GM11168 (cell line): ENCODE results near the gene SMIM9.

Experiments
- in situ Hi-C: fragments of 300-500 bp; cut with MboI; formaldehyde crosslinking; loops from one replicate; pipeline ENCODE4 v1.12.0; 2022; ENCODE audit warnings: low sequenced_read_pairs; ENCODE audit not compliant: unreplicated experiment

The SMIM9 gene

GRCh38 chrX:154785716-154786115 is 48.7 kb downstream of the SMIM9 start:
- in situ Hi-C loops, result no loop called here

- in situ Hi-C loops, result no loop called here
Measured at GRCh38 chrX:154784149-154784995, 50.1 kb downstream of the SMIM9 start.

DNA sequence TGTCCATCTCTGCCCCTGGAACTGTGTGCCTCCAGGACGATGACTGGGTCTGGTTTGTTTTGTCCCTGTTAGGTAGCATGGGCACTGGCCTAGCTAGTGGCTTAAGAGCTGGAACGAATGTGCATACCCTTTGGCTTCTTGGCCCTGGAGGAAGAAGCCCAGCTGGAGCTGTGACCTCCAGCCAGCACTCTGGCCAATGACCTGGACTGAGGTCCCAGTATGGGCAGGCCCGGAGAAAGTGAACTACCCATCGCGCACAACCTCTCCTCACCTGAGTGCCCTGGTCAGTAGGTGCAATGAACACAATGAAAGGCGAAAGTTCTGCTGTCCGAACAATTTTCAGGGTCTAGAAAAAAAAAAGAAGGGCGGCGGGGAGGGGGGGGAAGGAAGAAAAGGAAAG is 53.5 kb downstream of the SMIM9 start:
- in situ Hi-C loops, result no loop called here

GRCh38 chrX:154779261-154779660 is 55.2 kb downstream of the SMIM9 start:
- in situ Hi-C loops, result no loop called here

- in situ Hi-C loops, result no loop called here
Measured at GRCh38 chrX:154776753-154777152, 57.7 kb downstream of the SMIM9 start.

GRCh38 chrX:154775419-154776349 is 58.8 kb downstream of the SMIM9 start:
- in situ Hi-C loops, result no loop called here

DNA sequence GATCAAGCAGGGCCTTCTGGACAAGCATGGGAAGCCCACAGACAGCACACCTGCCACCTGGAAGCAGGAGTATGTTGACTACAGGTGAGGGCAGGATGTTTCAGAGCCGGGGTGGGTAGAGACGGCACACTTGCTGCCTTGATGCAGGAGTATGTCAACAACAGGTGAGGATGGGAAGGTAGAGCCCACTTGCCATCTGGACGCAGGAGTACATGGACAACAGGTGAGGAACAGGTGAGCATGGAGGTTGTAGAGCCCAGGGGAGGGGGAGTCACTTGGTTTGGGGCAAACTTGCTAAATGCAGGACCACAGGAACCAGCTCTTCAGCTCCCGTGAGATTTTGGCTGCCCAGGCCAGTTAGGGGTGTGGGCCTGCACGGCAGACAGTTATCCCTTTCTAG is 59.8 kb downstream of the SMIM9 start:
- in situ Hi-C loops, result no loop called here
